ENCODE data around the gene PBX1. TPM values are rescaled to one million over a fixed set of nuclear protein-coding genes. Genes with fewer than 3 reads are reported as not detected.
A peak's percentile ranks its signal among the peaks of the same experiment; 100 is the strongest.

Gene PBX1
- total RNA-seq, 1 donor from 2014 or later, result 71.7 TPM

- peaks cover 16% of the 10 kb centered on the region for H3K36me3 Mint-ChIP-seq (ENCODE audit: low read depth)
- no peak for TF ChIP-seq CTCF (conservative IDR thresholded peaks at IDR 0.05)
- peaks cover 55% of the 10 kb centered on the region for H3K4me1 Mint-ChIP-seq
- H3K27me3 Mint-ChIP-seq (ENCODE audit: low read depth), result peaks cover 3% of the 10 kb centered on the region
- peak overlapping the region; percentile 47 for H3K4me3 Mint-ChIP-seq
- DNase-seq (ENCODE audit: low read depth, low spot score), result no peak
- H3K9me3 Mint-ChIP-seq, result peaks cover 4% of the 10 kb centered on the region
- no peak overlapping the region for H3K27ac Mint-ChIP-seq (ENCODE audit: unreplicated experiment)
Observed at GRCh38 chr1:164575356-164575886, 16.4 kb downstream of the PBX1 start.

GRCh38 chr1:164576291-164577271, 17.6 kb downstream of the PBX1 start:
- TF ChIP-seq CTCF (conservative IDR thresholded peaks at IDR 0.05), result no peak
- no peak overlapping the region for H3K27ac Mint-ChIP-seq (ENCODE audit: unreplicated experiment)
- peaks cover 3% of the 10 kb centered on the region for H3K27me3 Mint-ChIP-seq (ENCODE audit: low read depth)
- DNase-seq (ENCODE audit: low read depth, low spot score), result peak; percentile 11
- peaks cover 55% of the 10 kb centered on the region for H3K4me1 Mint-ChIP-seq
- H3K36me3 Mint-ChIP-seq (ENCODE audit: low read depth), result peaks cover 5% of the 10 kb centered on the region
- peak overlapping the region; percentile 76 for H3K4me3 Mint-ChIP-seq
- no peaks in the 10 kb centered on the region for H3K9me3 Mint-ChIP-seq

GRCh38 chr1:164577291-164577690, 18.3 kb downstream of the PBX1 start:
- peak overlapping the region; percentile 76 for H3K4me3 Mint-ChIP-seq
- peaks cover 3% of the 10 kb centered on the region for H3K27me3 Mint-ChIP-seq (ENCODE audit: low read depth)
- H3K9me3 Mint-ChIP-seq, result no peaks in the 10 kb centered on the region
- H3K36me3 Mint-ChIP-seq (ENCODE audit: low read depth), result peaks cover 1% of the 10 kb centered on the region
- H3K27ac Mint-ChIP-seq (ENCODE audit: unreplicated experiment), result no peak overlapping the region
- DNase-seq (ENCODE audit: low read depth, low spot score), result no peak
- TF ChIP-seq CTCF (conservative IDR thresholded peaks at IDR 0.05), result no peak
- H3K4me1 Mint-ChIP-seq, result peaks cover 53% of the 10 kb centered on the region

- no peak for DNase-seq (ENCODE audit: low read depth, low spot score)
- Mint-ChIP-seq H3K4me3 (no peak overlapping the region), H3K9me3 (no peaks in the 10 kb centered on the region), H3K36me3 (ENCODE audit: low read depth) (no peaks in the 10 kb centered on the region), H3K27me3 (ENCODE audit: low read depth) (peaks cover 3% of the 10 kb centered on the region), H3K27ac (ENCODE audit: unreplicated experiment) (no peak overlapping the region), H3K4me1 (peaks cover 58% of the 10 kb centered on the region)
- TF ChIP-seq CTCF (conservative IDR thresholded peaks at IDR 0.05), result no peak
Observed at GRCh38 chr1:164578479-164579200, 19.7 kb downstream of the PBX1 start.

- Mint-ChIP-seq H3K27ac (ENCODE audit: unreplicated experiment) (no peak overlapping the region), H3K27me3 (ENCODE audit: low read depth) (peaks cover 3% of the 10 kb centered on the region), H3K9me3 (no peaks in the 10 kb centered on the region), H3K4me3 (no peak overlapping the region), H3K36me3 (ENCODE audit: low read depth) (peaks cover 1% of the 10 kb centered on the region), H3K4me1 (peaks cover 64% of the 10 kb centered on the region)
- TF ChIP-seq CTCF (conservative IDR thresholded peaks at IDR 0.05), result no peak
- DNase-seq (ENCODE audit: low read depth, low spot score), result no peak
Observed at GRCh38 chr1:164579381-164579780, 20.4 kb downstream of the PBX1 start.
